CD8-positive, alpha-beta memory T cell (primary cell): Measurements from ENCODE around the gene EEF1E1. TPM values are rescaled to one million over a fixed set of nuclear protein-coding genes. Genes with fewer than 3 reads are reported as not detected.

Experiments
- CTCF ChIA-PET: fragments of 350-600 bp; sonication (Branson Sonifier 250); formaldehyde crosslinking; loops from one replicate; lab custom pipeline; 2021; ENCODE audit warnings: antibody characterized with exemption; lab: Charles Lee
- POLR2A ChIA-PET: fragments of 350-600 bp; sonication (Branson Sonifier 250); formaldehyde crosslinking; loops from one replicate; lab custom pipeline; 2021; ENCODE audit warnings: antibody characterized with exemption; lab: Charles Lee
- DNase-seq, 5 donors: peaks; one replicate each; pipeline versions ENCODE4 v3.0.0 to v3.0.0-alpha.2; 2020 to 2022; ENCODE audit warnings: mixed read lengths in 1 of 5
- H3K27ac ChIP-seq: one replicate; pipeline ENCODE4 v1.7.0; 2013; ENCODE audit warnings: low read depth, mild to moderate bottlenecking, low read length, moderate library complexity
- H3K27me3 ChIP-seq: 2 replicates; pipeline ENCODE4 v1.7.0; 2013; ENCODE audit warnings: low read length, mild to moderate bottlenecking; ENCODE audit not compliant: insufficient read depth, poor library complexity, severe bottlenecking
- H3K36me3 ChIP-seq: 2 replicates; pipeline ENCODE4 v1.7.0; 2013; ENCODE audit warnings: mild to moderate bottlenecking, low read length, moderate library complexity; ENCODE audit not compliant: insufficient read depth
- H3K4me1 ChIP-seq: 2 replicates; pipeline ENCODE4 v1.7.0; 2013; ENCODE audit warnings: mild to moderate bottlenecking, low read length, moderate library complexity; ENCODE audit not compliant: insufficient read depth
- H3K4me3 ChIP-seq: 2 replicates; pipeline ENCODE4 v1.7.0; 2013; ENCODE audit warnings: mild to moderate bottlenecking, low read length
- H3K9me3 ChIP-seq: 2 replicates; pipeline ENCODE4 v1.7.0; 2013; ENCODE audit warnings: mild to moderate bottlenecking, low read length
- H3K27ac Mint-ChIP-seq, 8 donors: one replicate each; pipeline ENCODE4 v1.8.0; 2020 to 2021; ENCODE audit warnings: mixed read lengths in 8 of 8, mild to moderate bottlenecking in 6 of 8, inconsistent platforms in 3 of 8, moderate library complexity in 3 of 8
- H3K27me3 Mint-ChIP-seq, 2 donors: one replicate each; pipeline ENCODE4 v1.8.0; 2020 to 2021; ENCODE audit warnings: mixed read lengths in 2 of 2, mild to moderate bottlenecking in 1 of 2, moderate library complexity in 1 of 2
- H3K36me3 Mint-ChIP-seq, 3 donors: one replicate each; pipeline ENCODE4 v1.8.0; 2020 to 2021; ENCODE audit warnings: mixed read lengths in 3 of 3, inconsistent platforms in 1 of 3, mild to moderate bottlenecking in 1 of 3
- H3K4me1 Mint-ChIP-seq, 3 donors: one replicate each; pipeline ENCODE4 v1.8.0; 2020 to 2021; ENCODE audit warnings: mixed read lengths in 3 of 3, inconsistent platforms in 1 of 3, mild to moderate bottlenecking in 1 of 3
- H3K4me3 Mint-ChIP-seq, 7 donors: one replicate each; pipeline ENCODE4 v1.8.0; 2020 to 2021; ENCODE audit warnings: mixed read lengths in 7 of 7, mild to moderate bottlenecking in 6 of 7, moderate library complexity in 4 of 7, inconsistent platforms in 2 of 7
- H3K9me3 Mint-ChIP-seq, 5 donors: one replicate each; pipeline ENCODE4 v1.8.0; 2020 to 2022; ENCODE audit warnings: mixed read lengths in 5 of 5, mild to moderate bottlenecking in 3 of 5, moderate library complexity in 2 of 5, inconsistent platforms in 1 of 5
- polyA plus RNA-seq: library from polyadenylated mRNA; unstranded; fragments of 300-500 nt; fragmentation: Illumina TruSeq; gene quantifications from one replicate; pipeline ENCODE4 v1.2.3, GENCODE V29; 2021
- total RNA-seq, 2 experiments: library from RNA; stranded (reverse); gene quantifications; one replicate each; pipeline ENCODE4 v1.2.3, GENCODE V29; 2021

The EEF1E1 gene
- total and polyA plus RNA-seq, 3 experiments from 2014 or later, result 48.3 to 76.0 (median 71.2) TPM

DNA sequence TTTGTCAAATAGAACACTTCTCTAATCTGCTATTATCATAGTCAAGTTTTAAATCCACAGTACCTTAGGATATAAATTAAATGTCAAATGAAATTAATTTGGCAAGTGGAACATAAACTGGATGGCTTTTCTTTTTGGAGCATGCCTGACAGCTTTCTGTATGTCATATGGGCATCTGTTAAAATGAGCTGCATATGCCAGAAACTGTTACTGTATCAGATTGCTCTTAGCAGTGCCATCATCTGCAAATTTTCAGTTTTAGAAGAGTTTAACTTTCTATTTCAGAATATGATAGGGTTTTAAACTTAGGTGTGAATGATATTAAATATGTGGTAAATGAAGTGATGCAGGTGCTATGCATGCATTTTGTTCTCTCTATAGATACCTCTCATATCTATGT lies 3.4 kb upstream of the EEF1E1 start:
- Histone ChIP-seq H3K36me3 (no peaks in the 10 kb centered on the region), H3K9me3 (no peaks in the 10 kb centered on the region), H3K27me3 (no peaks in the 10 kb centered on the region), H3K27ac (no peak overlapping the region), H3K4me3 (no peak overlapping the region), H3K4me1 (peaks cover 9% of the 10 kb centered on the region)
- ChIA-PET POLR2A (no interaction called here), CTCF (no interaction called here)
- DNase-seq, result no peak
- Mint-ChIP-seq H3K27ac (no peak overlapping the region), H3K4me3 (no peak overlapping the region), H3K36me3 (peaks cover 0 to 2% (median 1%) of the 10 kb centered on the region in 3 donors), H3K27me3 (peaks cover 38 to 49% of the 10 kb centered on the region in 2 donors), H3K4me1 (peaks cover 13 to 17% (median 15%) of the 10 kb centered on the region in 3 donors), H3K9me3 (no peaks in the 10 kb centered on the region)

DNA sequence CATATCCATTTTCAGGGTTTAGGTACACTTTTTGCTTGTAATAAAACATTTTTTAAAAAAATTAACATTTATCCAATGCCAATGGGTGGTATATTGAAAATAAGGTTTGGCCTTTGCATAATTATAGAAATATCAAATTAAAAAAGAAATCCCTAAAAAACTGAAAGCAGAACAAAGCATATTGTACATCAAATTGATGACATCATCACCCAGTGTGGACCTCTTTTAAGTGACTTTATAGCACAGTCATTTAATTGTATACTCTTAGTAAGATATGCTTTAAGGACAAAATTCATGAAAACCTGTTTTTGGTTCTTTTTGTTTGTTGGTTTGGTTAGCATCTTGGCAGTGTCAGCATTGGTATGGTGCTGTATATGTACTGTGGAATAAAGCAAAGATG lies 1.4 kb upstream of the EEF1E1 start:
- no peak for DNase-seq
- H3K9me3 ChIP-seq, result no peaks in the 10 kb centered on the region
- no peaks in the 10 kb centered on the region for H3K36me3 ChIP-seq
- ChIA-PET POLR2A (no interaction called here), CTCF (no interaction called here)
- no peak overlapping the region for H3K27ac ChIP-seq
- H3K4me1 Mint-ChIP-seq, result peaks cover 27 to 33% (median 28%) of the 10 kb centered on the region in 3 donors
- peaks cover 30 to 38% of the 10 kb centered on the region in 2 donors for H3K27me3 Mint-ChIP-seq
- no peak overlapping the region for H3K4me3 Mint-ChIP-seq
- no peaks in the 10 kb centered on the region for H3K27me3 ChIP-seq
- no peak overlapping the region for H3K27ac Mint-ChIP-seq
- H3K9me3 Mint-ChIP-seq, result no peaks in the 10 kb centered on the region
- H3K4me1 ChIP-seq, result peaks cover 15% of the 10 kb centered on the region
- no peak overlapping the region for H3K4me3 ChIP-seq
- H3K36me3 Mint-ChIP-seq, result peaks cover 0 to 11% (median 1%) of the 10 kb centered on the region in 3 donors

DNA sequence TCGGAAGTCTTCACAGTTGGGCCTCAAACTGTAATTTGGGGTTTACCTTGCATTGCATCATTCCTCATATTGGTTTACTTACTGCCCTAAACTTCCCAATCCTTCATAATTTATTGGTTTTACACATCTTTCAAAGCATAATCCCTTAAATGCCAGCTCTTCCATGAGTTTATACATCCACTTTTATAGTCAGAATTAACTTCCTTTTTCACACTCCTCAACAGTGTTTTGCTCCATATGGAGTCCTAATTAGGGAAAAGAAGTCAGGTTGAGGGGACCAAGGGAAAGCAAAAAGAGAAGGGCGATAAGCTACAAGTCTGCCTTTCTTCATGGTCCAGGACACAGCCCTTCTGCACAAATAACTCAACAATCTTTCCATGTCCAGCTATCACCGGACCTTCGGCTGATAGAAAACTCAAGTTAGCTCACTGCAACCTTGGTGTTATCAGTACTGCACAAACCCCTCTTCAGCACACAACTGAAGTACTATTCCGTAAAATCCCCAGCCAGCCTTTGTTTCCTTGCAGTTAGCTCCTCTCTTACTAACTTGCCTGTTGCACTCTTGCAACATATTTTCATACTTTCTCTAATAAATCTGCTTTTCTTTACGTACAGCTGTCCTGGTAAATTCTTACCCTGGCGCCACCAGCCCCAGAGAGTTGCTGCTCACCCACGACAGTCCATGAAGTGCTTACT lies 2.0 kb downstream of the EEF1E1 start:
- peaks cover 15% of the 10 kb centered on the region for H3K4me1 ChIP-seq
- Mint-ChIP-seq H3K9me3 (no peaks in the 10 kb centered on the region), H3K27me3 (peaks cover 6 to 7% of the 10 kb centered on the region in 2 donors), H3K4me1 (peaks cover 27 to 40% (median 39%) of the 10 kb centered on the region in 3 donors), H3K27ac (peak overlapping the region in 6 of 8 donors; percentile 14 to 83 (median 34)), H3K4me3 (peak overlapping the region in 4 of 7 donors; percentile 8 to 94 (median 28)), H3K36me3 (peaks cover 3 to 35% (median 9%) of the 10 kb centered on the region in 3 donors)
- no peak for DNase-seq
- H3K4me3 ChIP-seq, result no peak overlapping the region
- ChIA-PET POLR2A (no interaction called here), CTCF (no interaction called here)
- H3K9me3 ChIP-seq, result no peaks in the 10 kb centered on the region
- peaks cover 7% of the 10 kb centered on the region for H3K36me3 ChIP-seq
- H3K27ac ChIP-seq, result peak overlapping the region; percentile 58
- no peaks in the 10 kb centered on the region for H3K27me3 ChIP-seq

DNA sequence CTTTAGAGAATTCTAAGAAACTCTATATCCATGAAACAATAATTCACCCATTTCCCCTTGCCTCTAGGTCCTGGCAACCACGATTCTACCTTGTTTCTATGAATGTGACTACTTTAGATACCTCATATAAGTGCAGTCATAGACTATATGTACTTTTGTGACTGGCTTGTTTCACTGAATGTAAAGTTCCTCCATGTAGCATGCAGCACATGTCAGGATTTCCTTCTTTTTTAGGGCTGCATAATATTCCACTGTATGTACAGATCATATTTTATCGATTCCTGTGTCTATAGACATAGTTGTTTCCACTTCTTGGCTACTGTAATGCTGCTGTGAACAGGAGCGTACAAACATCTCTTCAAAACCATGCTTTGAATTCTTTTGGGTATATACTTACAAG lies 11.7 kb downstream of the EEF1E1 start:
- H3K36me3 ChIP-seq, result peaks cover 36% of the 10 kb centered on the region
- Mint-ChIP-seq H3K27ac (no peak overlapping the region), H3K4me3 (no peak overlapping the region), H3K27me3 (no peaks in the 10 kb centered on the region), H3K4me1 (peaks cover 7 to 11% (median 8%) of the 10 kb centered on the region in 3 donors), H3K36me3 (peaks cover 51 to 81% (median 51%) of the 10 kb centered on the region in 3 donors), H3K9me3 (peaks cover 0 to 4% (median 0%) of the 10 kb centered on the region in 5 donors)
- no peak overlapping the region for H3K27ac ChIP-seq
- CTCF ChIA-PET, result no interaction called here
- no peak overlapping the region for H3K4me3 ChIP-seq
- no peaks in the 10 kb centered on the region for H3K9me3 ChIP-seq
- POLR2A ChIA-PET, result no interaction called here
- DNase-seq, result no peak
- no peaks in the 10 kb centered on the region for H3K4me1 ChIP-seq
- H3K27me3 ChIP-seq, result no peaks in the 10 kb centered on the region

DNA sequence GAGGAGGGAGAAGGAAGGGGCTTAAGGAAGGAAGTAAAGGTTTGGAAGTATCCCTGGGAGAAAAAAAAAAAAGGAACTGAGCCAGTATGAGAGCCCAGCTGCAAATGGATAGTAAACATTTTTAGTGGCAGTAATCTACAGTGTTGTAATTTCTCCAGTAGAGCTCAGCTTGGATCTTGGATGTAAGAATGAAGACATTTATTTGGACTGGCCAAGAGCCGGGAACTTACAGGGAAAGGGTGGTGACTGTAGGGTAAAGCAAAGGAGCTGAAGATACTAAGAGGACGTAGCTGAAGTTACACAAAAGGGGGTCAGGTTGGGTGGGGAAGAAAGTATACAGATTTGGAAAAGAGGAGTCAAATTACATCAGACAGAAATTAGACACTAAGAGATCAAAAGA lies 13.5 kb downstream of the EEF1E1 start:
- H3K4me1 ChIP-seq, result no peaks in the 10 kb centered on the region
- H3K4me1 Mint-ChIP-seq, result peaks cover 7 to 11% (median 8%) of the 10 kb centered on the region in 3 donors
- ChIA-PET CTCF (no interaction called here), POLR2A (no interaction called here)
- DNase-seq, result no peak
- H3K36me3 ChIP-seq, result peaks cover 33% of the 10 kb centered on the region
- no peak overlapping the region for H3K27ac ChIP-seq
- peaks cover 0 to 4% (median 0%) of the 10 kb centered on the region in 5 donors for H3K9me3 Mint-ChIP-seq
- H3K27ac Mint-ChIP-seq, result peak overlapping the region in 1 of 8 donors; percentile 8
- peaks cover 43 to 72% (median 48%) of the 10 kb centered on the region in 3 donors for H3K36me3 Mint-ChIP-seq
- H3K4me3 ChIP-seq, result no peak overlapping the region
- H3K27me3 ChIP-seq, result no peaks in the 10 kb centered on the region
- H3K9me3 ChIP-seq, result no peaks in the 10 kb centered on the region
- no peak overlapping the region for H3K4me3 Mint-ChIP-seq
- H3K27me3 Mint-ChIP-seq, result no peaks in the 10 kb centered on the region

DNA sequence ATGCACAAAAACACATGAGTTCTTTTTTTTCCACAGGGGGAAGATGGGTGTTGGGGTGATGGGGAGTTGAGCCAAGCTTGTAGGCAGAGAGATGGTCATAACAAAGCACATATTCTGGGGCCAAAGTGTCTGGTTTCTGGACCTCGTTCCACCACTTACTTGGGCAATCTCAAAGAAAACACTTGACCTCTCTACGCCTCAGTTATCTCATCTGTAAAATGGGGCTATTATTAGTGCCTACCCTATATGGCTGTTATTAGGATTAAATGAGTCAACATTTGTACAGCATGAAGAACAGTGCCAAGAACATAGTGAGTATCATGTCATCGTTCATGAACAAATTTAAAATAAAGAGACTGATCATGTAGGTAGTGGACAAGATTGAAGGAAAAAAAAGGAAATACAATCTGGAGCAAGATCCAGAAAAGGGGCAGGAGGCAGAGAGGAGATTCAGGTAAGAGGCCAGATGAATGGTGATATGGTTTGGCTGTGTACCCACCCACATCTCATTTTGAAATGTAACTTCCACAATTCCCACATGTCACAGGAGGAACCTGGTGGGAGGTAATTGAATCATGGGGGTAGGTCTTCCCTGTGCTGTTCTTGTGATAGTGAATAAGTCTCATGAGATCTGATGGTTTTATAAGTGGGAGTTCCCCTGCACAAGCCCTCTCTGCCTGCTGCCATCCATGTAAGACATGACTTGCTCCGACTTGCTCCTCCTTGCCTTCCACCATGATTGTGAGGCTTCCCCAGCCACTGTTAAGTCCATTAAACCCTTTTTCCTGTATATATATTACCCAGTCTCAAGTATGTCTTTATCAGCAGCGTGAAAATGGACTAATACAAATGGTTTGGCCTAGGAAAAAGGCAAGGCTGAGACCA lies 14.2 kb downstream of the EEF1E1 start:
- peaks cover 39% of the 10 kb centered on the region for H3K36me3 ChIP-seq
- POLR2A ChIA-PET, result no interaction called here
- CTCF ChIA-PET, result no interaction called here

DNA sequence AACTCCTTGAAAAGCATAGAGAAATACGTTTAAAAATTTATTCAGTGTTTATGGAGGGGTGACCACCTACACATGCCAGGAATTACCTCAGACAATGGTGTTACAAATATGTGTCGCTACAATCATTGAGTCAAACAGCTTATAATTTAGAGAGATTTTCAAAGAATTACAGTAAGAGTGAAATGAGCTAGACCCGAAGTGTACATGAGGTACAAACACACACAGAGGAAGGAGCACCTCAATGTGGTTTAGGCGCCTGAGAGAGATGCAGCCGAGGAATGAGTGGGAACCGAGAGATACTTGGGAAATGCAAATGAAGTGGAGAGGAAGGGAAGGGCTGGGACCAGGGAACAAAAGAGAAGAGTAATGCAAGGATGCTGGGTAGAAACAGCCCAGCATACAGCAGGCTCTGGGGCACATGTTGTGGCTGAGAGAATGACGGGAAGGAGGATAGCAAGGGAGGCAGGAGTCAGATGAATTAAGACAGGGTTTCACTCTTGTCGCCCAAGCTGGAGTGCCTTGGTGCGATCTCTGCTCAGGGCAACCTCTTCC lies 15.5 kb downstream of the EEF1E1 start:
- H3K27ac ChIP-seq, result no peak overlapping the region
- no peak overlapping the region for H3K4me3 ChIP-seq
- DNase-seq, result no peak
- Mint-ChIP-seq H3K27ac (peak overlapping the region in 2 of 8 donors; percentile 44 to 67), H3K4me3 (no peak overlapping the region), H3K4me1 (peaks cover 5 to 12% (median 11%) of the 10 kb centered on the region in 3 donors), H3K36me3 (peaks cover 43 to 71% (median 44%) of the 10 kb centered on the region in 3 donors), H3K27me3 (no peaks in the 10 kb centered on the region), H3K9me3 (peaks cover 0 to 4% (median 0%) of the 10 kb centered on the region in 5 donors)
- no peaks in the 10 kb centered on the region for H3K4me1 ChIP-seq
- peaks cover 37% of the 10 kb centered on the region for H3K36me3 ChIP-seq
- no peaks in the 10 kb centered on the region for H3K9me3 ChIP-seq
- no peaks in the 10 kb centered on the region for H3K27me3 ChIP-seq
- CTCF ChIA-PET, result no interaction called here
- POLR2A ChIA-PET, result no interaction called here

More for the DNA sequence above, 14.2 kb downstream of the EEF1E1 start:
- no peaks in the 10 kb centered on the region for H3K9me3 ChIP-seq
- Mint-ChIP-seq H3K27ac (no peak overlapping the region), H3K27me3 (no peaks in the 10 kb centered on the region), H3K4me1 (peaks cover 7 to 17% (median 12%) of the 10 kb centered on the region in 3 donors), H3K4me3 (no peak overlapping the region), H3K9me3 (peaks cover 0 to 4% (median 0%) of the 10 kb centered on the region in 5 donors), H3K36me3 (peaks cover 48 to 73% (median 48%) of the 10 kb centered on the region in 3 donors)
- no peaks in the 10 kb centered on the region for H3K4me1 ChIP-seq
- H3K4me3 ChIP-seq, result no peak overlapping the region
- H3K27ac ChIP-seq, result no peak overlapping the region
- H3K27me3 ChIP-seq, result no peaks in the 10 kb centered on the region
- no peak for DNase-seq
